Measurements from ENCODE around the gene CDX1.

CDX1 gene

GRCh38 chr5:150196986-150197385, 30.4 kb downstream of the CDX1 start:
- Histone ChIP-seq H3K27ac (ENCODE audit: low read depth, low read length, severe bottlenecking) (no peak overlapping the region), H3K9me3 (ENCODE audit: control insufficient read depth, low read length) (no peaks in the 10 kb centered on the region), H3K36me3 (ENCODE audit: control insufficient read depth, insufficient read depth, low read length) (no peaks in the 10 kb centered on the region), H3K4me3 (ENCODE audit: extremely low read depth, insufficient read depth, low read length, poor library complexity, severe bottlenecking) (no peak overlapping the region), H3K4me1 (ENCODE audit: control insufficient read depth, insufficient read depth, low read length, poor library complexity, severe bottlenecking) (no peaks in the 10 kb centered on the region)
- WGBS, 2 experiments (ENCODE audit: insufficient coverage in 2 of 2) = 90 to 95% methylated on average over 12 to 15 of the region's 16 CpGs

- H3K9me3 ChIP-seq (ENCODE audit: control insufficient read depth, low read length) = no peaks in the 10 kb centered on the region
- no peaks in the 10 kb centered on the region for H3K36me3 ChIP-seq (ENCODE audit: control insufficient read depth, insufficient read depth, low read length)
- H3K4me1 ChIP-seq (ENCODE audit: control insufficient read depth, insufficient read depth, low read length, poor library complexity, severe bottlenecking) = no peaks in the 10 kb centered on the region
- no peak overlapping the region for H3K4me3 ChIP-seq (ENCODE audit: extremely low read depth, insufficient read depth, low read length, poor library complexity, severe bottlenecking)
- no CpG with 5 or more reads among the region's 1 CpG for WGBS, 2 experiments (ENCODE audit: insufficient coverage in 2 of 2)
- H3K27ac ChIP-seq (ENCODE audit: low read depth, low read length, severe bottlenecking) = no peak overlapping the region
Observed at GRCh38 chr5:150197476-150197875, 30.9 kb downstream of the CDX1 start.

GRCh38 chr5:150202501-150202900, 35.9 kb downstream of the CDX1 start:
- 91 to 93% methylated on average over 9 to 10 of the region's 10 CpGs for WGBS, 2 experiments (ENCODE audit: insufficient coverage in 2 of 2)
- Histone ChIP-seq H3K9me3 (ENCODE audit: control insufficient read depth, low read length) (no peaks in the 10 kb centered on the region), H3K36me3 (ENCODE audit: control insufficient read depth, insufficient read depth, low read length) (no peaks in the 10 kb centered on the region), H3K4me3 (ENCODE audit: extremely low read depth, insufficient read depth, low read length, poor library complexity, severe bottlenecking) (no peak overlapping the region), H3K4me1 (ENCODE audit: control insufficient read depth, insufficient read depth, low read length, poor library complexity, severe bottlenecking) (no peaks in the 10 kb centered on the region), H3K27ac (ENCODE audit: low read depth, low read length, severe bottlenecking) (no peak overlapping the region)

GRCh38 chr5:150203832-150204589, 37.4 kb downstream of the CDX1 start:
- no peaks in the 10 kb centered on the region for H3K9me3 ChIP-seq (ENCODE audit: control insufficient read depth, low read length)
- 86 to 87% methylated on average over 12 of the region's 12 CpGs for WGBS, 2 experiments (ENCODE audit: insufficient coverage in 2 of 2)
- no peak overlapping the region for H3K4me3 ChIP-seq (ENCODE audit: extremely low read depth, insufficient read depth, low read length, poor library complexity, severe bottlenecking)
- H3K4me1 ChIP-seq (ENCODE audit: control insufficient read depth, insufficient read depth, low read length, poor library complexity, severe bottlenecking) = peaks cover 3% of the 10 kb centered on the region
- no peaks in the 10 kb centered on the region for H3K36me3 ChIP-seq (ENCODE audit: control insufficient read depth, insufficient read depth, low read length)
- no peak overlapping the region for H3K27ac ChIP-seq (ENCODE audit: low read depth, low read length, severe bottlenecking)

GRCh38 chr5:150204590-150204960, 38.0 kb downstream of the CDX1 start:
- H3K4me1 ChIP-seq (ENCODE audit: control insufficient read depth, insufficient read depth, low read length, poor library complexity, severe bottlenecking) = peaks cover 3% of the 10 kb centered on the region
- H3K4me3 ChIP-seq (ENCODE audit: extremely low read depth, insufficient read depth, low read length, poor library complexity, severe bottlenecking) = no peak overlapping the region
- 90 to 98% methylated on average over 10 to 11 of the region's 13 CpGs for WGBS, 2 experiments (ENCODE audit: insufficient coverage in 2 of 2)
- no peak overlapping the region for H3K27ac ChIP-seq (ENCODE audit: low read depth, low read length, severe bottlenecking)
- H3K9me3 ChIP-seq (ENCODE audit: control insufficient read depth, low read length) = no peaks in the 10 kb centered on the region
- no peaks in the 10 kb centered on the region for H3K36me3 ChIP-seq (ENCODE audit: control insufficient read depth, insufficient read depth, low read length)

- Histone ChIP-seq H3K9me3 (ENCODE audit: control insufficient read depth, low read length) (no peaks in the 10 kb centered on the region), H3K4me3 (ENCODE audit: extremely low read depth, insufficient read depth, low read length, poor library complexity, severe bottlenecking) (no peak overlapping the region)
- WGBS, 2 experiments (ENCODE audit: insufficient coverage in 2 of 2) = 77 to 91% methylated on average over 4 of the region's 6 CpGs
Observed at GRCh38 chr5:150206098-150206778, 39.7 kb downstream of the CDX1 start.

GRCh38 chr5:150206779-150207115, 40.2 kb downstream of the CDX1 start:
- H3K9me3 ChIP-seq (ENCODE audit: control insufficient read depth, low read length) = no peaks in the 10 kb centered on the region
- 85 to 96% methylated on average over 3 to 4 of the region's 6 CpGs for WGBS, 2 experiments (ENCODE audit: insufficient coverage in 2 of 2)
- no peak overlapping the region for H3K4me3 ChIP-seq (ENCODE audit: extremely low read depth, insufficient read depth, low read length, poor library complexity, severe bottlenecking)
- H3K36me3 ChIP-seq (ENCODE audit: control insufficient read depth, insufficient read depth, low read length) = no peaks in the 10 kb centered on the region
- no peak overlapping the region for H3K27ac ChIP-seq (ENCODE audit: low read depth, low read length, severe bottlenecking)
- H3K4me1 ChIP-seq (ENCODE audit: control insufficient read depth, insufficient read depth, low read length, poor library complexity, severe bottlenecking) = peaks cover 3% of the 10 kb centered on the region

More at GRCh38 chr5:150206098-150206778, 39.7 kb downstream of the CDX1 start:
- H3K4me1 ChIP-seq (ENCODE audit: control insufficient read depth, insufficient read depth, low read length, poor library complexity, severe bottlenecking) = peaks cover 3% of the 10 kb centered on the region
- H3K36me3 ChIP-seq (ENCODE audit: control insufficient read depth, insufficient read depth, low read length) = no peaks in the 10 kb centered on the region
- no peak overlapping the region for H3K27ac ChIP-seq (ENCODE audit: low read depth, low read length, severe bottlenecking)

- no peak overlapping the region for H3K27ac ChIP-seq (ENCODE audit: low read depth, low read length, severe bottlenecking)
- no peak overlapping the region for H3K4me3 ChIP-seq (ENCODE audit: extremely low read depth, insufficient read depth, low read length, poor library complexity, severe bottlenecking)
- H3K4me1 ChIP-seq (ENCODE audit: control insufficient read depth, insufficient read depth, low read length, poor library complexity, severe bottlenecking) = peaks cover 3% of the 10 kb centered on the region
- H3K9me3 ChIP-seq (ENCODE audit: control insufficient read depth, low read length) = no peaks in the 10 kb centered on the region
- H3K36me3 ChIP-seq (ENCODE audit: control insufficient read depth, insufficient read depth, low read length) = no peaks in the 10 kb centered on the region
- 78 to 79% methylated on average over 14 to 19 of the region's 19 CpGs for WGBS, 2 experiments (ENCODE audit: insufficient coverage in 2 of 2)
Observed at GRCh38 chr5:150208187-150209098, 41.9 kb downstream of the CDX1 start.

- Histone ChIP-seq H3K36me3 (ENCODE audit: control insufficient read depth, insufficient read depth, low read length) (no peaks in the 10 kb centered on the region), H3K27ac (ENCODE audit: low read depth, low read length, severe bottlenecking) (no peak overlapping the region)
- 89 to 92% methylated on average over 20 to 21 of the region's 21 CpGs for WGBS, 2 experiments (ENCODE audit: insufficient coverage in 2 of 2)
Observed at GRCh38 chr5:150209099-150209635, 42.6 kb downstream of the CDX1 start.

GRCh38 chr5:150210644-150211043, 44.1 kb downstream of the CDX1 start:
- WGBS, 2 experiments (ENCODE audit: insufficient coverage in 2 of 2) = 85 to 90% methylated on average over 4 to 5 of the region's 6 CpGs
- no peaks in the 10 kb centered on the region for H3K36me3 ChIP-seq (ENCODE audit: control insufficient read depth, insufficient read depth, low read length)
- H3K4me3 ChIP-seq (ENCODE audit: extremely low read depth, insufficient read depth, low read length, poor library complexity, severe bottlenecking) = no peak overlapping the region
- peaks cover 3% of the 10 kb centered on the region for H3K4me1 ChIP-seq (ENCODE audit: control insufficient read depth, insufficient read depth, low read length, poor library complexity, severe bottlenecking)
- H3K9me3 ChIP-seq (ENCODE audit: control insufficient read depth, low read length) = no peaks in the 10 kb centered on the region
- H3K27ac ChIP-seq (ENCODE audit: low read depth, low read length, severe bottlenecking) = no peak overlapping the region

More at GRCh38 chr5:150209099-150209635, 42.6 kb downstream of the CDX1 start:
- Histone ChIP-seq H3K4me3 (ENCODE audit: extremely low read depth, insufficient read depth, low read length, poor library complexity, severe bottlenecking) (no peak overlapping the region), H3K9me3 (ENCODE audit: control insufficient read depth, low read length) (no peaks in the 10 kb centered on the region), H3K4me1 (ENCODE audit: control insufficient read depth, insufficient read depth, low read length, poor library complexity, severe bottlenecking) (peaks cover 3% of the 10 kb centered on the region)
